Neural progenitor cell (in vitro differentiated cells): ENCODE measurements around the gene HES7. TPM values are rescaled to one million over a fixed set of nuclear protein-coding genes. Genes with fewer than 3 reads are reported as not detected.

Experiments
- DNase-seq: peaks from one replicate; pipeline ENCODE4 v3.0.0-alpha.2; 2016; ENCODE audit warnings: low spot score
- H2AFZ ChIP-seq: fragments of 200-600 bp; sonication (generic); replicated peaks from 2 replicates; pipeline ENCODE4 v1.6.1; 2016; ENCODE audit warnings: antibody characterized with exemption
- H3F3A ChIP-seq: fragments of 200-600 bp; sonication (generic); 2 replicates; pipeline ENCODE4 v1.6.1; 2016; ENCODE audit warnings: antibody characterized with exemption, low read depth
- H3K27ac ChIP-seq: fragments of 200-600 bp; sonication (generic); 2 replicates; pipeline ENCODE4 v1.5.1; 2016; ENCODE audit warnings: mild to moderate bottlenecking
- H3K27me3 ChIP-seq: fragments of 200-600 bp; sonication (generic); 2 replicates; pipeline ENCODE4 v1.6.1; 2016; ENCODE audit warnings: mild to moderate bottlenecking, moderate library complexity
- H3K36me3 ChIP-seq: fragments of 200-600 bp; sonication (generic); 2 replicates; pipeline ENCODE4 v1.5.1; 2016
- H3K4me1 ChIP-seq: fragments of 200-600 bp; sonication (generic); 2 replicates; pipeline ENCODE4 v1.6.1; 2016; ENCODE audit warnings: mixed run types
- H3K4me2 ChIP-seq: fragments of 200-600 bp; sonication (generic); 2 replicates; pipeline ENCODE4 v1.6.1; 2016
- H3K4me3 ChIP-seq: fragments of 200-600 bp; sonication (generic); 2 replicates; pipeline ENCODE4 v1.5.1; 2016
- H3K79me2 ChIP-seq: fragments of 200-600 bp; sonication (generic); 2 replicates; pipeline ENCODE4 v1.6.1; 2016; ENCODE audit warnings: low read depth
- H3K9ac ChIP-seq: fragments of 200-600 bp; sonication (generic); 2 replicates; pipeline ENCODE4 v1.6.1; 2016
- H3K9me3 ChIP-seq: fragments of 200-600 bp; sonication (generic); 2 replicates; pipeline ENCODE4 v1.5.1; 2016; ENCODE audit warnings: low read depth
- H4K20me1 ChIP-seq: fragments of 200-600 bp; sonication (generic); 2 replicates; pipeline ENCODE4 v1.6.1; 2016; ENCODE audit warnings: low read depth
- H3K27ac Mint-ChIP-seq: 3 replicates; pipeline ENCODE4 v1.8.0; 2021; ENCODE audit warnings: mixed read lengths
- H3K27me3 Mint-ChIP-seq: 2 replicates; pipeline ENCODE4 v1.8.0; 2022; ENCODE audit warnings: low read depth, mild to moderate bottlenecking, inconsistent platforms, moderate library complexity, mixed read lengths; ENCODE audit not compliant: insufficient read depth
- H3K36me3 Mint-ChIP-seq: 3 replicates; pipeline ENCODE4 v1.8.0; 2021; ENCODE audit warnings: mixed read lengths
- H3K4me1 Mint-ChIP-seq: 3 replicates; pipeline ENCODE4 v1.8.0; 2021; ENCODE audit warnings: mixed read lengths
- H3K4me3 Mint-ChIP-seq: 3 replicates; pipeline ENCODE4 v1.8.0; 2021; ENCODE audit warnings: mild to moderate bottlenecking, moderate library complexity, mixed read lengths
- H3K9me3 Mint-ChIP-seq: 3 replicates; pipeline ENCODE4 v1.8.0; 2020; ENCODE audit warnings: mixed read lengths
- EZH2 ChIP-seq: fragments of 200-600 bp; sonication (generic); IDR thresholded peaks from 2 replicates; pipeline ENCODE4 v1.6.1; 2017; ENCODE audit warnings: antibody characterized with exemption, mild to moderate bottlenecking, moderate library complexity
- EZH2phosphoT487 ChIP-seq: fragments of 200-600 bp; sonication (generic); IDR thresholded peaks from 2 replicates; pipeline ENCODE4 v1.6.1; 2017; ENCODE audit warnings: antibody characterized with exemption
- total RNA-seq: library from RNA; depleted of rRNA; stranded (reverse); fragments of >200 nt; gene quantifications from 2 replicates; pipeline ENCODE4 v1.2.3, GENCODE V29; 2015; ENCODE audit warnings: low replicate concordance
- TF ChIP-seq, protein P1 (sequence below): fragments of 200-600 bp; sonication (generic); IDR thresholded peaks from 2 replicates; pipeline ENCODE4 v1.5.1; 2017; ENCODE audit warnings: antibody characterized with exemption, mild to moderate bottlenecking

The HES7 gene
- total RNA-seq, 1 donor from 2014 or later = not detected

DNA sequence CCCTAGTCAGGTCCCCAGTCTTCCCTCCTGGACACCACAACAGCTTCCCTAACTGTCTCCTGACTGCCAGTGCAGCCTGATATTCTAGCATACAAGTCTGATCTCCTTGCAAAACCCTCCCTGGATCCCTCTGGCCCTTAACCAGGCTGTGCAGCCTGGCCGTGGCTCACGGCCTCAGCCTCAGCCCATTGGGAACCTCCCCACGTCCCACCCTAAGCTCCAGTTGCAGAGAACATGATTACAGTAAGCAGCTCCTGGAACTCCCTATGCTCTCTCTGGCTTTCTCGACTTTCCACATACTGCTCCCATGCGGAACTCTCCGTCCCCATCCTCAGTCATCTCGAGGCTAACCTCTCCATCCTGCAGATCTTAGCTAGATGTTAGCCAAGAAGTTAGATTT, 49.4 kb downstream of the HES7 start:
- no peak overlapping the region for H3K27ac Mint-ChIP-seq

DNA sequence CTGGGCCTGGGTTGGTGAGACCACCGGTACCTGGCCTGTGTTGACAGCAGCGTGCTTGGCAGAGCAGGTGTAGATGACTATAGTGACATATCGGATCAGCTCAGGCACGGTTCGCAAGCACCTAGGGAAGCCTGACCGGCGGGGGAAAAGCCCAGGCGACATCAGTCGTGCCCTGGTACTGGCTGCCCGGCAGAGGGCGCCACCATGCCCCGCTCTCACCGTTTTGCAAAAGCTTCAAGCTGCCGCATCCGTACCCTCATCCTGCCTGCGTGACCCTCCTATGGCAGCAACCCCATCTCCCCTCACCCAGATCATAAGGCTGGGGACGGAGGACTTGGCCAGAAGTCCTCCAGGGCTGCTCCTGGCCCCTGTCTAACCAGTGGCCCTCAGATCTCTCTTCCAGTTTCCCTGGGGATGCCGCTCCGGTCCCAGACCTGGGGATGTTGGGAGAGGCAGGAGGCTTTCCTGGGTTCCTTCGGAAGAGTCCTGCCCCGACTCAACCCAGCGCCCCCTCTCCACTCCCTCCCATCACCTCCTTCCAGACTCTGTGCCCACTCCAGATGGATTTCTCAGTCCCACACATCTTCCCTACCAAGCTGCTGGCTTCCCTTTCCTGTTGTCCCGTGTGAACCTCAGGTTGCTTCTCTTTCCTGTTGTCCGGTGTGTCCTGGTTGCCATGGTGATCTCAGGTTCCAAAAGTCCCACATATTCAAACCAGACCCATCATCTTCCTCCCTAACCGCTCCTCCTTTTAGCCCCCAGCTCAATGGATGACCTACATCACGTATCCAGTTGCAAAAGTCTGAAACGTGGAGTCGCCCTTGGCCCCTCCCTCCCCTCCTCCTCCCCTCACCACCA, 50.0 kb downstream of the HES7 start:
- Mint-ChIP-seq H3K27ac (no peak overlapping the region), H3K27me3 (peaks cover 73% of the 10 kb centered on the region), H3K36me3 (peaks cover 2% of the 10 kb centered on the region), H3K9me3 (peaks cover 8% of the 10 kb centered on the region), H3K4me1 (peaks cover 19% of the 10 kb centered on the region), H3K4me3 (peak overlapping the region; percentile 74)
- Histone ChIP-seq H3K27ac (no peak overlapping the region), H3K27me3 (peaks cover 100% of the 10 kb centered on the region), H3K4me1 (peaks cover 11% of the 10 kb centered on the region), H3K79me2 (no peaks in the 10 kb centered on the region), H3K9me3 (no peaks in the 10 kb centered on the region), H2AFZ (no peak overlapping the region), H3K4me2 (peak overlapping the region; percentile 79), H3K36me3 (no peaks in the 10 kb centered on the region), H3K9ac (no peak overlapping the region), H3K4me3 (peak overlapping the region; percentile 39), H3F3A (no peaks in the 10 kb centered on the region), H4K20me1 (peaks cover 13% of the 10 kb centered on the region)
- peak; percentile 91 for DNase-seq
- TF ChIP-seq EZH2phosphoT487 = peak; percentile 32
- TF ChIP-seq, protein P1, sequence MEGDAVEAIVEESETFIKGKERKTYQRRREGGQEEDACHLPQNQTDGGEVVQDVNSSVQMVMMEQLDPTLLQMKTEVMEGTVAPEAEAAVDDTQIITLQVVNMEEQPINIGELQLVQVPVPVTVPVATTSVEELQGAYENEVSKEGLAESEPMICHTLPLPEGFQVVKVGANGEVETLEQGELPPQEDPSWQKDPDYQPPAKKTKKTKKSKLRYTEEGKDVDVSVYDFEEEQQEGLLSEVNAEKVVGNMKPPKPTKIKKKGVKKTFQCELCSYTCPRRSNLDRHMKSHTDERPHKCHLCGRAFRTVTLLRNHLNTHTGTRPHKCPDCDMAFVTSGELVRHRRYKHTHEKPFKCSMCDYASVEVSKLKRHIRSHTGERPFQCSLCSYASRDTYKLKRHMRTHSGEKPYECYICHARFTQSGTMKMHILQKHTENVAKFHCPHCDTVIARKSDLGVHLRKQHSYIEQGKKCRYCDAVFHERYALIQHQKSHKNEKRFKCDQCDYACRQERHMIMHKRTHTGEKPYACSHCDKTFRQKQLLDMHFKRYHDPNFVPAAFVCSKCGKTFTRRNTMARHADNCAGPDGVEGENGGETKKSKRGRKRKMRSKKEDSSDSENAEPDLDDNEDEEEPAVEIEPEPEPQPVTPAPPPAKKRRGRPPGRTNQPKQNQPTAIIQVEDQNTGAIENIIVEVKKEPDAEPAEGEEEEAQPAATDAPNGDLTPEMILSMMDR = peak; percentile 93
- no peak for TF ChIP-seq EZH2

More for the DNA sequence above, 49.4 kb downstream of the HES7 start:
- H3K9me3 ChIP-seq = no peaks in the 10 kb centered on the region
- H3K36me3 Mint-ChIP-seq = peaks cover 2% of the 10 kb centered on the region
- H3K9me3 Mint-ChIP-seq = peaks cover 8% of the 10 kb centered on the region
- H4K20me1 ChIP-seq = peaks cover 13% of the 10 kb centered on the region
- no peak overlapping the region for H2AFZ ChIP-seq
- no peak for DNase-seq
- peaks cover 100% of the 10 kb centered on the region for H3K27me3 ChIP-seq
- TF ChIP-seq EZH2phosphoT487 (no peak), EZH2 (no peak)
- TF ChIP-seq, protein P1 = no peak
- H3K36me3 ChIP-seq = no peaks in the 10 kb centered on the region
- peaks cover 11% of the 10 kb centered on the region for H3K4me1 ChIP-seq
- peaks cover 74% of the 10 kb centered on the region for H3K27me3 Mint-ChIP-seq
- H3K27ac ChIP-seq = no peak overlapping the region
- H3K79me2 ChIP-seq = no peaks in the 10 kb centered on the region
- H3K4me3 ChIP-seq = no peak overlapping the region
- peaks cover 19% of the 10 kb centered on the region for H3K4me1 Mint-ChIP-seq
- H3K4me2 ChIP-seq = no peak overlapping the region
- H3K4me3 Mint-ChIP-seq = peak overlapping the region; percentile 66
- no peaks in the 10 kb centered on the region for H3F3A ChIP-seq
- no peak overlapping the region for H3K9ac ChIP-seq

DNA sequence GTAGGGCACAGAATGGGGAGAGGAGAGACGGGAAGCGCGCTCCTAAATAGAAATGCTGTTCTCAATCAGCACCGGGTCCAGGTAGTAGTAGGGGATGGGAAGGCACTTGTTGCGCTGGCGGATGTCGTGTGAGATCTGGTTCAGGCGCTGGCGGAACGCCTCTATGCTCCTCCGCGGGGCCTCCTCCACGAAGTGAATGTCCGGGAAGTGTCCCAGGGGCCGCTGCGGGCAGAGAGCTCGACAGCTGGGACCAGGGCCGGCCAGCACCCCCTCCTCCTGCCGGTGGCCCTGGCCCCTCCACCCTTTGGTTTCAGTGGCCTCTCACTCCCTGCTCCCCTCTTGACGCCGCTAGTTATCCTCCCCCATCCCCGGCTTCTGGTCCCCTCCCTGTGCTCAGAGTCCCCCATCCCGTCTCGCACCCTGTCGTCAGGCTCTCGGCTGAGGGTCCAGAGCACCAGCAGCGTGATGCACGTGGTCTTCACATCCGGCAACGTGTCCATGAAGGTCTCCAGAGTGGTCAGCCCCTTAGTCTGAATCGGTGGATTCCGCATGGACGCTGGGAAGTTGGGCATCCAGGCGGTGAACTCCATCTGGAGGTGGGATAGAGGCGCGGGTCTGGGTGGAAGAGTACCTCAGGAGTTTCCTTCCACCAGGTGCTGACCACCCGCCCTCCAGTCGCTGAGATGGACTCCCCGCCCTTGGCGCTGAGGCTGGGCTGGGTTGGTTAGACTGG, 51.0 kb downstream of the HES7 start:
- no peak overlapping the region for H3K27ac ChIP-seq
- peak; percentile 54 for TF ChIP-seq EZH2phosphoT487
- TF ChIP-seq EZH2 = peak; percentile 76
- TF ChIP-seq, protein P1 = no peak
- Mint-ChIP-seq H3K27ac (no peak overlapping the region), H3K4me3 (peak overlapping the region; percentile 76), H3K27me3 (peaks cover 80% of the 10 kb centered on the region), H3K4me1 (peaks cover 19% of the 10 kb centered on the region), H3K36me3 (peaks cover 2% of the 10 kb centered on the region), H3K9me3 (peaks cover 6% of the 10 kb centered on the region)
- no peaks in the 10 kb centered on the region for H3K36me3 ChIP-seq
- no peaks in the 10 kb centered on the region for H3K9me3 ChIP-seq
- peak overlapping the region; percentile 0 for H2AFZ ChIP-seq
- no peak overlapping the region for H3K9ac ChIP-seq
- H4K20me1 ChIP-seq = peaks cover 13% of the 10 kb centered on the region
- no peaks in the 10 kb centered on the region for H3K79me2 ChIP-seq
- peaks cover 100% of the 10 kb centered on the region for H3K27me3 ChIP-seq
- no peaks in the 10 kb centered on the region for H3F3A ChIP-seq
- DNase-seq = peak; percentile 54
- peak overlapping the region; percentile 79 for H3K4me2 ChIP-seq
- H3K4me3 ChIP-seq = peak overlapping the region; percentile 39
- peaks cover 11% of the 10 kb centered on the region for H3K4me1 ChIP-seq
